GM12878 (cell line): ENCODE data around the gene PLSCR3. TPM values are rescaled to one million over a fixed set of nuclear protein-coding genes. Genes with fewer than 3 reads are reported as not detected.

Experiments
- BRCA1 ChIP-seq: IDR thresholded peaks from 2 replicates; pipeline ENCODE4 v1.6.1; 2011; ENCODE audit warnings: low read depth, low read length, improper control_type of control experiment
- CHD2 ChIP-seq: IDR thresholded peaks from 2 replicates; pipeline ENCODE4 v1.6.1; 2011; ENCODE audit warnings: low read depth, low read length, improper control_type of control experiment, borderline replicate concordance
- CREM ChIP-seq: IDR thresholded peaks from 2 replicates; pipeline ENCODE4 v1.6.1; 2014; ENCODE audit warnings: antibody characterized with exemption, low read depth
- EP300 ChIP-seq, 2 experiments: fragments of 150-350 bp in 1 of 2; IDR thresholded peaks; 2 replicates each; pipeline ENCODE4 v1.6.1; 2011 to 2012; ENCODE audit warnings: low read depth in 2 of 2, low read length in 2 of 2, borderline replicate concordance in 1 of 2, improper control_type of control experiment in 1 of 2, inconsistent platforms in 1 of 2; ENCODE audit not compliant: control insufficient read depth in 1 of 2
- HDAC6 ChIP-seq: fragments of 200-600 bp; sonication (generic); IDR thresholded peaks from one replicate; pipeline ENCODE4 v1.8.0; 2017; ENCODE audit warnings: antibody characterized with exemption; ENCODE audit not compliant: unreplicated experiment
- IKZF1 ChIP-seq: fragments of 450-650 bp; conservative IDR thresholded peaks from 2 replicates; pipeline ENCODE4 v1.6.1; 2017; ENCODE audit warnings: antibody characterized with exemption, mild to moderate bottlenecking
- IRF4 ChIP-seq: IDR thresholded peaks from 2 replicates; pipeline ENCODE4 v1.6.1; 2011; ENCODE audit warnings: low read depth, low read length
- JUND ChIP-seq: IDR thresholded peaks from 2 replicates; pipeline ENCODE4 v1.6.1; 2012; ENCODE audit warnings: low read depth, mild to moderate bottlenecking, low read length, improper control_type of control experiment, moderate library complexity
- NFXL1 ChIP-seq: fragments of 450-650 bp; IDR thresholded peaks from 2 replicates; pipeline ENCODE4 v1.6.1; 2017; ENCODE audit warnings: antibody characterized with exemption, mild to moderate bottlenecking, borderline replicate concordance
- SIN3A ChIP-seq: IDR thresholded peaks from 2 replicates; pipeline ENCODE4 v1.6.1; 2012; ENCODE audit warnings: low read depth, low read length, improper control_type of control experiment
- SREBF1 ChIP-seq: IDR thresholded peaks from 2 replicates; pipeline ENCODE4 v1.6.1; 2012; ENCODE audit warnings: mild to moderate bottlenecking, low read length
- TCF12 ChIP-seq: IDR thresholded peaks from 2 replicates; pipeline ENCODE4 v1.6.1; 2011; ENCODE audit warnings: low read depth, mild to moderate bottlenecking, low read length
- TCF7 ChIP-seq: IDR thresholded peaks from 2 replicates; pipeline ENCODE4 v1.6.1; 2014; ENCODE audit warnings: antibody characterized with exemption, borderline replicate concordance
- ZNF217 ChIP-seq: fragments of 450-650 bp; IDR thresholded peaks from 2 replicates; pipeline ENCODE4 v1.6.1; 2017; ENCODE audit warnings: antibody characterized with exemption, mild to moderate bottlenecking
- ZNF274 ChIP-seq: IDR thresholded peaks from one replicate; pipeline ENCODE4 v1.8.0; 2011; ENCODE audit not compliant: insufficient read length, insufficient read depth
- polyA plus RNA-seq, 11 experiments: library from polyadenylated mRNA; depleted of rRNA in 4 of 11; unstranded in 6 of 11; stranded (reverse) in 5 of 11; fragments of >200 nt; fragmentation: Nextera tagmentation in 4 of 11; fragmentation: Illumina TruSeq in 1 of 11; extraction: Ambion mirVana in 4 of 11; extraction: Trizol in 1 of 11; gene quantifications; 1 replicate in 1 of 11; 2 replicates in 10 of 11; pipeline versions ENCODE4 v1.2.1 to v1.2.3, GENCODE V29; 2011 to 2016; ENCODE audit warnings: inconsistent platforms in 2 of 11, missing spikeins in 2 of 11, low read depth in 1 of 11
- total RNA-seq, 4 experiments: library from RNA; depleted of rRNA in 3 of 4; stranded (reverse); fragments of >200 nt in 3 of 4; fragmentation: Illumina TruSeq in 1 of 4; extraction: Trizol in 1 of 4; gene quantifications; 2 replicates each; pipeline versions ENCODE4 v1.2.1 to v1.2.3, GENCODE V29; 2013 to 2021
- TF ChIP-seq, protein P1 (sequence below): fragments of 450-650 bp; IDR thresholded peaks from 2 replicates; pipeline ENCODE4 v1.6.1; 2016; ENCODE audit warnings: mild to moderate bottlenecking, moderate library complexity, borderline replicate concordance
- TF ChIP-seq, protein P2 (sequence below): fragments of 450-650 bp; IDR thresholded peaks from 2 replicates; pipeline ENCODE4 v1.6.1; 2016; ENCODE audit warnings: mild to moderate bottlenecking
- TF ChIP-seq, protein P3 (sequence below): IDR thresholded peaks from 2 replicates; pipeline ENCODE4 v1.6.1; 2012; ENCODE audit warnings: low read depth, low read length, improper control_type of control experiment
- TF ChIP-seq, protein P4 (sequence below), 3 experiments: IDR thresholded peaks in 2 of 3; conservative IDR thresholded peaks in 1 of 3; 2 replicates each; pipeline ENCODE4 v1.5.1; 2011; ENCODE audit warnings: low read depth in 3 of 3, low read length in 3 of 3, mild to moderate bottlenecking in 3 of 3, control low read depth in 2 of 3, moderate library complexity in 2 of 3, inconsistent platforms in 1 of 3, mixed read lengths in 1 of 3; ENCODE audit not compliant: control insufficient read depth in 2 of 3, insufficient read depth in 1 of 3; ENCODE audit errors: extremely low read depth in 1 of 3
- TF ChIP-seq, protein P5 (sequence below): fragments of 450-650 bp; IDR thresholded peaks from 2 replicates; pipeline ENCODE4 v1.6.1; 2017; ENCODE audit warnings: mild to moderate bottlenecking, moderate library complexity

The PLSCR3 gene
- total and polyA plus RNA-seq, 10 of the 15 experiments (the other 5 are each of a cell fraction or from before 2014, with no cell fraction given) = 9.9 to 51.4 (median 43.4) TPM

DNA sequence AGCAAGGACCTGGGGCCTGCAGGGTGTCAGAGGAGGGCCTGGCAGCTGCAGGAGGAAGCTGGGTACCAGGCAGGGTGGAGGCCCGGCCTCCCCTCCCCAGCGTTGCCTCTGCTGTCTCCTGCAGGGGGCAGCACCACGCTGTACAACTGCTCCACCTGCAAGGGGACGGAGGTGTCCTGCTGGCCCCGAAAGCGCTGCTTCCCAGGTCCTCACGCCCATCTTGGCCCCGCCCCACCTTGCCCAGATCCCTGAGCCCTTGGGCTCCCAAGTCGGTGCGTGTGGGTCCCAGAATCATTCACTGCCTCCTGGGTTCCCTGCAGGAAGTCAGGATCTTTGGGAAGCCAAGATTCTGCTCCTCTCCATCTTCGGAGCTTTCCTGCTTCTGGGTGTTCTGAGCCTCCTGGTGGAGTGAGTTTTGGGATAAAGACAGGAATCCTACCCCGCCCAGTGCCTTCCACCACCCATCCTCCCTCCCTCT, 38.2 kb downstream of the PLSCR3 start (continued):
- TF ChIP-seq, protein P1, sequence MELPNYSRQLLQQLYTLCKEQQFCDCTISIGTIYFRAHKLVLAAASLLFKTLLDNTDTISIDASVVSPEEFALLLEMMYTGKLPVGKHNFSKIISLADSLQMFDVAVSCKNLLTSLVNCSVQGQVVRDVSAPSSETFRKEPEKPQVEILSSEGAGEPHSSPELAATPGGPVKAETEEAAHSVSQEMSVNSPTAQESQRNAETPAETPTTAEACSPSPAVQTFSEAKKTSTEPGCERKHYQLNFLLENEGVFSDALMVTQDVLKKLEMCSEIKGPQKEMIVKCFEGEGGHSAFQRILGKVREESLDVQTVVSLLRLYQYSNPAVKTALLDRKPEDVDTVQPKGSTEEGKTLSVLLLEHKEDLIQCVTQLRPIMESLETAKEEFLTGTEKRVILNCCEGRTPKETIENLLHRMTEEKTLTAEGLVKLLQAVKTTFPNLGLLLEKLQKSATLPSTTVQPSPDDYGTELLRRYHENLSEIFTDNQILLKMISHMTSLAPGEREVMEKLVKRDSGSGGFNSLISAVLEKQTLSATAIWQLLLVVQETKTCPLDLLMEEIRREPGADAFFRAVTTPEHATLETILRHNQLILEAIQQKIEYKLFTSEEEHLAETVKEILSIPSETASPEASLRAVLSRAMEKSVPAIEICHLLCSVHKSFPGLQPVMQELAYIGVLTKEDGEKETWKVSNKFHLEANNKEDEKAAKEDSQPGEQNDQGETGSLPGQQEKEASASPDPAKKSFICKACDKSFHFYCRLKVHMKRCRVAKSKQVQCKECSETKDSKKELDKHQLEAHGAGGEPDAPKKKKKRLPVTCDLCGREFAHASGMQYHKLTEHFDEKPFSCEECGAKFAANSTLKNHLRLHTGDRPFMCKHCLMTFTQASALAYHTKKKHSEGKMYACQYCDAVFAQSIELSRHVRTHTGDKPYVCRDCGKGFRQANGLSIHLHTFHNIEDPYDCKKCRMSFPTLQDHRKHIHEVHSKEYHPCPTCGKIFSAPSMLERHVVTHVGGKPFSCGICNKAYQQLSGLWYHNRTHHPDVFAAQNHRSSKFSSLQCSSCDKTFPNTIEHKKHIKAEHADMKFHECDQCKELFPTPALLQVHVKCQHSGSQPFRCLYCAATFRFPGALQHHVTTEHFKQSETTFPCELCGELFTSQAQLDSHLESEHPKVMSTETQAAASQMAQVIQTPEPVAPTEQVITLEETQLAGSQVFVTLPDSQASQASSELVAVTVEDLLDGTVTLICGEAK = no peak
- TF ChIP-seq CREM (no peak), SIN3A (no peak), ZNF274 (no peak), ZNF217 (no peak), IKZF1 (peak; percentile 49), JUND (no peak), TCF7 (no peak), TCF12 (peak; percentile 76), CHD2 (no peak), HDAC6 (no peak), SREBF1 (no peak), IRF4 (peak; percentile 56; the same call in 1 of the 2 replicates), NFXL1 (no peak), BRCA1 (no peak), EP300 (IDR thresholded peaks at IDR 0.05; ENCODE audit: borderline replicate concordance in 1 of 2, control insufficient read depth in 1 of 2, low read depth in 2 of 2, low read length in 2 of 2) (no peak)
- TF ChIP-seq, protein P2, sequence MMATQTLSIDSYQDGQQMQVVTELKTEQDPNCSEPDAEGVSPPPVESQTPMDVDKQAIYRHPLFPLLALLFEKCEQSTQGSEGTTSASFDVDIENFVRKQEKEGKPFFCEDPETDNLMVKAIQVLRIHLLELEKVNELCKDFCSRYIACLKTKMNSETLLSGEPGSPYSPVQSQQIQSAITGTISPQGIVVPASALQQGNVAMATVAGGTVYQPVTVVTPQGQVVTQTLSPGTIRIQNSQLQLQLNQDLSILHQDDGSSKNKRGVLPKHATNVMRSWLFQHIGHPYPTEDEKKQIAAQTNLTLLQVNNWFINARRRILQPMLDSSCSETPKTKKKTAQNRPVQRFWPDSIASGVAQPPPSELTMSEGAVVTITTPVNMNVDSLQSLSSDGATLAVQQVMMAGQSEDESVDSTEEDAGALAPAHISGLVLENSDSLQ = no peak
- TF ChIP-seq, protein P3, sequence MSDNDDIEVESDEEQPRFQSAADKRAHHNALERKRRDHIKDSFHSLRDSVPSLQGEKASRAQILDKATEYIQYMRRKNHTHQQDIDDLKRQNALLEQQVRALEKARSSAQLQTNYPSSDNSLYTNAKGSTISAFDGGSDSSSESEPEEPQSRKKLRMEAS = no peak
- TF ChIP-seq, protein P4, sequence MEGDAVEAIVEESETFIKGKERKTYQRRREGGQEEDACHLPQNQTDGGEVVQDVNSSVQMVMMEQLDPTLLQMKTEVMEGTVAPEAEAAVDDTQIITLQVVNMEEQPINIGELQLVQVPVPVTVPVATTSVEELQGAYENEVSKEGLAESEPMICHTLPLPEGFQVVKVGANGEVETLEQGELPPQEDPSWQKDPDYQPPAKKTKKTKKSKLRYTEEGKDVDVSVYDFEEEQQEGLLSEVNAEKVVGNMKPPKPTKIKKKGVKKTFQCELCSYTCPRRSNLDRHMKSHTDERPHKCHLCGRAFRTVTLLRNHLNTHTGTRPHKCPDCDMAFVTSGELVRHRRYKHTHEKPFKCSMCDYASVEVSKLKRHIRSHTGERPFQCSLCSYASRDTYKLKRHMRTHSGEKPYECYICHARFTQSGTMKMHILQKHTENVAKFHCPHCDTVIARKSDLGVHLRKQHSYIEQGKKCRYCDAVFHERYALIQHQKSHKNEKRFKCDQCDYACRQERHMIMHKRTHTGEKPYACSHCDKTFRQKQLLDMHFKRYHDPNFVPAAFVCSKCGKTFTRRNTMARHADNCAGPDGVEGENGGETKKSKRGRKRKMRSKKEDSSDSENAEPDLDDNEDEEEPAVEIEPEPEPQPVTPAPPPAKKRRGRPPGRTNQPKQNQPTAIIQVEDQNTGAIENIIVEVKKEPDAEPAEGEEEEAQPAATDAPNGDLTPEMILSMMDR (IDR thresholded peaks at IDR 0.05 in 2 of 3, conservative IDR thresholded peaks at IDR 0.05 in 1 of 3; ENCODE audit: control insufficient read depth in 2 of 3, extremely low read depth in 1 of 3, insufficient read depth in 1 of 3, low read depth in 3 of 3, low read length in 3 of 3) = peak; percentile 92 to 96 (median 93); a peak in 5 of 6 replicates
- TF ChIP-seq, protein P5, sequence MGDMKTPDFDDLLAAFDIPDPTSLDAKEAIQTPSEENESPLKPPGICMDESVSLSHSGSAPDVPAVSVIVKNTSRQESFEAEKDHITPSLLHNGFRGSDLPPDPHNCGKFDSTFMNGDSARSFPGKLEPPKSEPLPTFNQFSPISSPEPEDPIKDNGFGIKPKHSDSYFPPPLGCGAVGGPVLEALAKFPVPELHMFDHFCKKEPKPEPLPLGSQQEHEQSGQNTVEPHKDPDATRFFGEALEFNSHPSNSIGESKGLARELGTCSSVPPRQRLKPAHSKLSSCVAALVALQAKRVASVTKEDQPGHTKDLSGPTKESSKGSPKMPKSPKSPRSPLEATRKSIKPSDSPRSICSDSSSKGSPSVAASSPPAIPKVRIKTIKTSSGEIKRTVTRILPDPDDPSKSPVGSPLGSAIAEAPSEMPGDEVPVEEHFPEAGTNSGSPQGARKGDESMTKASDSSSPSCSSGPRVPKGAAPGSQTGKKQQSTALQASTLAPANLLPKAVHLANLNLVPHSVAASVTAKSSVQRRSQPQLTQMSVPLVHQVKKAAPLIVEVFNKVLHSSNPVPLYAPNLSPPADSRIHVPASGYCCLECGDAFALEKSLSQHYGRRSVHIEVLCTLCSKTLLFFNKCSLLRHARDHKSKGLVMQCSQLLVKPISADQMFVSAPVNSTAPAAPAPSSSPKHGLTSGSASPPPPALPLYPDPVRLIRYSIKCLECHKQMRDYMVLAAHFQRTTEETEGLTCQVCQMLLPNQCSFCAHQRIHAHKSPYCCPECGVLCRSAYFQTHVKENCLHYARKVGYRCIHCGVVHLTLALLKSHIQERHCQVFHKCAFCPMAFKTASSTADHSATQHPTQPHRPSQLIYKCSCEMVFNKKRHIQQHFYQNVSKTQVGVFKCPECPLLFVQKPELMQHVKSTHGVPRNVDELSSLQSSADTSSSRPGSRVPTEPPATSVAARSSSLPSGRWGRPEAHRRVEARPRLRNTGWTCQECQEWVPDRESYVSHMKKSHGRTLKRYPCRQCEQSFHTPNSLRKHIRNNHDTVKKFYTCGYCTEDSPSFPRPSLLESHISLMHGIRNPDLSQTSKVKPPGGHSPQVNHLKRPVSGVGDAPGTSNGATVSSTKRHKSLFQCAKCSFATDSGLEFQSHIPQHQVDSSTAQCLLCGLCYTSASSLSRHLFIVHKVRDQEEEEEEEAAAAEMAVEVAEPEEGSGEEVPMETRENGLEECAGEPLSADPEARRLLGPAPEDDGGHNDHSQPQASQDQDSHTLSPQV = no peak
